Stimulated activated CD4-positive, alpha-beta T cell treated with anti-CD3 and anti-CD28 coated beads, TNF-alpha, amount 100 ng/mL, for 48 hours (primary cell): Measurements from ENCODE around the gene LRRC37A3.
"Not testable (repeated sequence)": the region's sequence is repeated elsewhere in the genome, so short reads cannot be mapped to it uniquely, and the experiment has no call there.

Experiments
- DNase-seq, 3 donors: peaks; one replicate each; pipeline ENCODE4 v3.0.0-alpha.2; 2020; ENCODE audit warnings: low read depth in 3 of 3

The LRRC37A3 gene

GRCh38 chr17:64834060-64834459 lies 85.2 kb downstream of the LRRC37A3 start:
- DNase-seq: not testable (repeated sequence)

- DNase-seq: not testable (repeated sequence)
These were observed 88.6 kb downstream of the LRRC37A3 start for GRCh38 chr17:64830631-64831040.

- not testable (repeated sequence) for DNase-seq
These were observed 89.3 kb downstream of the LRRC37A3 start for GRCh38 chr17:64829824-64830630.

GRCh38 chr17:64829068-64829467 lies 90.2 kb downstream of the LRRC37A3 start:
- DNase-seq: not testable (repeated sequence)

GRCh38 chr17:64818904-64819303 lies 100.4 kb downstream of the LRRC37A3 start:
- not testable (repeated sequence) for DNase-seq

GRCh38 chr17:64815833-64816198 lies 103.5 kb downstream of the LRRC37A3 start:
- not testable (repeated sequence) for DNase-seq

GRCh38 chr17:64814993-64815832 lies 104.1 kb downstream of the LRRC37A3 start:
- DNase-seq: not testable (repeated sequence)

GRCh38 chr17:64808178-64808977 lies 110.9 kb downstream of the LRRC37A3 start:
- peak; percentile 20 to 52 (median 40) for DNase-seq
